GM23338 (cell line): ENCODE results near the gene DTYMK. TPM values are rescaled to one million over a fixed set of nuclear protein-coding genes. Genes with fewer than 3 reads are reported as not detected.
A peak's percentile ranks its signal among the peaks of the same experiment; 100 is the strongest.

ENCODE experiments used
- ATAC-seq: fragments of 200-7000 bp; cut with Tn5 transposase; 3 replicates; pipeline ENCODE4 v1.9.1; 2020
- DNase-seq: peaks from one replicate; pipeline ENCODE4 v3.0.0-alpha.2; 2015; ENCODE audit warnings: low spot score
- H2AFZ ChIP-seq: fragments of 200-600 bp; sonication (generic); 2 replicates; pipeline ENCODE4 v1.8.0; 2016; ENCODE audit warnings: antibody characterized with exemption, mild to moderate bottlenecking, moderate library complexity
- H3F3A ChIP-seq: fragments of 200-600 bp; sonication (generic); replicated peaks from 2 replicates; pipeline ENCODE4 v1.8.0; 2017; ENCODE audit warnings: antibody characterized with exemption, mixed run types, low read depth
- H3K27ac ChIP-seq: fragments of 200-600 bp; sonication (generic); 2 replicates; pipeline ENCODE4 v1.6.1; 2016; ENCODE audit warnings: low read depth
- H3K27me3 ChIP-seq: fragments of 200-600 bp; sonication (generic); 2 replicates; pipeline ENCODE4 v1.8.0; 2016; ENCODE audit warnings: mild to moderate bottlenecking, mixed run types, moderate library complexity; ENCODE audit not compliant: insufficient read depth
- H3K36me3 ChIP-seq: fragments of 200-600 bp; sonication (generic); 2 replicates; pipeline ENCODE4 v1.8.0; 2016; ENCODE audit warnings: mild to moderate bottlenecking; ENCODE audit not compliant: insufficient read depth
- H3K4me1 ChIP-seq: fragments of 200-600 bp; sonication (generic); 2 replicates; pipeline ENCODE4 v1.8.0; 2016; ENCODE audit warnings: mild to moderate bottlenecking, moderate library complexity; ENCODE audit not compliant: insufficient read depth
- H3K4me2 ChIP-seq: fragments of 200-600 bp; sonication (generic); 2 replicates; pipeline ENCODE4 v1.7.1; 2017; ENCODE audit warnings: mixed run types
- H3K4me3 ChIP-seq: fragments of 200-600 bp; sonication (generic); 2 replicates; pipeline ENCODE4 v1.6.1; 2016; ENCODE audit warnings: mixed run types
- H3K79me2 ChIP-seq: fragments of 200-600 bp; sonication (generic); replicated peaks from 2 replicates; pipeline ENCODE4 v1.8.0; 2017; ENCODE audit warnings: mild to moderate bottlenecking; ENCODE audit not compliant: insufficient read depth
- H3K9me2 ChIP-seq: fragments of 200-600 bp; sonication (generic); 2 replicates; pipeline ENCODE4 v1.8.0; 2017; ENCODE audit not compliant: insufficient read depth
- H4K20me1 ChIP-seq: fragments of 200-600 bp; sonication (generic); replicated peaks from 2 replicates; pipeline ENCODE4 v1.8.0; 2017; ENCODE audit warnings: mild to moderate bottlenecking; ENCODE audit not compliant: insufficient read depth
- H3K27ac Mint-ChIP-seq: 2 replicates; pipeline ENCODE4 v1.8.0; 2020; ENCODE audit warnings: inconsistent platforms, mild to moderate bottlenecking, moderate library complexity, mixed read lengths
- H3K27me3 Mint-ChIP-seq: 3 replicates; pipeline ENCODE4 v1.8.0; 2022; ENCODE audit warnings: low read depth, mild to moderate bottlenecking, moderate library complexity, mixed read lengths, inconsistent platforms; ENCODE audit not compliant: insufficient read depth, poor library complexity
- H3K36me3 Mint-ChIP-seq: 3 replicates; pipeline ENCODE4 v1.8.0; 2021; ENCODE audit warnings: low read depth, mild to moderate bottlenecking, inconsistent platforms, moderate library complexity, mixed read lengths
- H3K4me1 Mint-ChIP-seq: 3 replicates; pipeline ENCODE4 v1.8.0; 2020; ENCODE audit warnings: mild to moderate bottlenecking, inconsistent platforms, mixed read lengths
- H3K4me3 Mint-ChIP-seq: 3 replicates; pipeline ENCODE4 v1.8.0; 2021; ENCODE audit warnings: moderate library complexity, mild to moderate bottlenecking, inconsistent platforms, mixed read lengths
- H3K9me3 Mint-ChIP-seq: 3 replicates; pipeline ENCODE4 v1.8.0; 2020; ENCODE audit warnings: moderate library complexity, mild to moderate bottlenecking, inconsistent platforms, mixed read lengths
- CREB1 ChIP-seq: fragments of 250-450 bp; sonication (Bioruptor Pico); IDR thresholded peaks from 2 replicates; pipeline ENCODE4 v1.5.0; 2020; ENCODE audit warnings: low read depth, mild to moderate bottlenecking, moderate library complexity
- EZH2 ChIP-seq: fragments of 200-600 bp; sonication (generic); IDR thresholded peaks from one replicate; pipeline ENCODE4 v1.8.0; 2017; ENCODE audit warnings: antibody characterized with exemption, mild to moderate bottlenecking, low read depth; ENCODE audit not compliant: unreplicated experiment
- JUNB ChIP-seq: IDR thresholded peaks from one replicate; pipeline ENCODE4 v1.6.1; 2016; ENCODE audit warnings: antibody characterized with exemption; ENCODE audit not compliant: unreplicated experiment
- NANOG ChIP-seq: IDR thresholded peaks from 2 replicates; pipeline ENCODE4 v1.6.1; 2016; ENCODE audit warnings: antibody characterized with exemption, borderline replicate concordance
- polyA plus RNA-seq: library from polyadenylated mRNA; unstranded; fragments of >200 nt; fragmentation: Nextera tagmentation; extraction: Ambion mirVana; gene quantifications from 2 replicates; pipeline ENCODE4 v1.2.1, GENCODE V29; 2016
- total RNA-seq: library from RNA; depleted of rRNA; stranded (reverse); fragments of >200 nt; shearing (Covaris generic); gene quantifications from 2 replicates; pipeline ENCODE4 v1.2.3, GENCODE V29; 2014
- TF ChIP-seq, protein P1 (sequence below): fragments of 250-450 bp; sonication (Bioruptor Pico); IDR thresholded peaks from 2 replicates; pipeline ENCODE4 v1.5.0; 2020; ENCODE audit warnings: mild to moderate bottlenecking, moderate library complexity
- TF ChIP-seq, protein P2 (sequence below), 2 experiments: fragments of 200-600 bp in 1 of 2; sonication (generic) in 1 of 2; conservative IDR thresholded peaks; 2 replicates each; pipeline versions ENCODE4 v1.5.1 to v1.6.1; 2016 to 2017; ENCODE audit warnings: antibody characterized with exemption in 2 of 2, low read depth in 2 of 2, mild to moderate bottlenecking in 2 of 2, moderate library complexity in 1 of 2
- TF ChIP-seq, protein P3 (sequence below): IDR thresholded peaks from 2 replicates; pipeline ENCODE4 v1.6.1; 2016; ENCODE audit warnings: antibody characterized with exemption

Gene DTYMK
- total and polyA plus RNA-seq, 2 experiments from 2014 or later: 55.4 to 65.4 TPM

DNA sequence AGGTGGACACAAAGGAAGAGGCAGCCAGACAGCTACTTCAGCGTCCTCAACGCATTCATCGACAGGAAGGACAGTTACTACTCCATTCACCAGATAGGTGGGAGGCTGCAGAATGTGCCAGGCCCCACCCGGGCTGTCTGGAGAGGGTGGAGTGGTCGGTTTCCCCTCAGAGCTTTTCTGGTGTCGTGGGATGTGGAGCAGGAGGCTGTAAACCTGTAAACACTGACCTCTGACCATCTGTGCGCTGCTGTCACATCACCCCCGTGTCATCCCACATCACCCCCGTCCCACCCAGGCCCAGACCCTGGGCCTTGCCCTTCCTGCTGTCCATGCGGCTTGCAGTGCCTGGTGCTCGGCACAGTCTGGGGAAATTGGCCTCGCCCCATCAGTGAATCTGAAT, 32.1 kb downstream of the DTYMK start (continued):
- TF ChIP-seq, protein P1, sequence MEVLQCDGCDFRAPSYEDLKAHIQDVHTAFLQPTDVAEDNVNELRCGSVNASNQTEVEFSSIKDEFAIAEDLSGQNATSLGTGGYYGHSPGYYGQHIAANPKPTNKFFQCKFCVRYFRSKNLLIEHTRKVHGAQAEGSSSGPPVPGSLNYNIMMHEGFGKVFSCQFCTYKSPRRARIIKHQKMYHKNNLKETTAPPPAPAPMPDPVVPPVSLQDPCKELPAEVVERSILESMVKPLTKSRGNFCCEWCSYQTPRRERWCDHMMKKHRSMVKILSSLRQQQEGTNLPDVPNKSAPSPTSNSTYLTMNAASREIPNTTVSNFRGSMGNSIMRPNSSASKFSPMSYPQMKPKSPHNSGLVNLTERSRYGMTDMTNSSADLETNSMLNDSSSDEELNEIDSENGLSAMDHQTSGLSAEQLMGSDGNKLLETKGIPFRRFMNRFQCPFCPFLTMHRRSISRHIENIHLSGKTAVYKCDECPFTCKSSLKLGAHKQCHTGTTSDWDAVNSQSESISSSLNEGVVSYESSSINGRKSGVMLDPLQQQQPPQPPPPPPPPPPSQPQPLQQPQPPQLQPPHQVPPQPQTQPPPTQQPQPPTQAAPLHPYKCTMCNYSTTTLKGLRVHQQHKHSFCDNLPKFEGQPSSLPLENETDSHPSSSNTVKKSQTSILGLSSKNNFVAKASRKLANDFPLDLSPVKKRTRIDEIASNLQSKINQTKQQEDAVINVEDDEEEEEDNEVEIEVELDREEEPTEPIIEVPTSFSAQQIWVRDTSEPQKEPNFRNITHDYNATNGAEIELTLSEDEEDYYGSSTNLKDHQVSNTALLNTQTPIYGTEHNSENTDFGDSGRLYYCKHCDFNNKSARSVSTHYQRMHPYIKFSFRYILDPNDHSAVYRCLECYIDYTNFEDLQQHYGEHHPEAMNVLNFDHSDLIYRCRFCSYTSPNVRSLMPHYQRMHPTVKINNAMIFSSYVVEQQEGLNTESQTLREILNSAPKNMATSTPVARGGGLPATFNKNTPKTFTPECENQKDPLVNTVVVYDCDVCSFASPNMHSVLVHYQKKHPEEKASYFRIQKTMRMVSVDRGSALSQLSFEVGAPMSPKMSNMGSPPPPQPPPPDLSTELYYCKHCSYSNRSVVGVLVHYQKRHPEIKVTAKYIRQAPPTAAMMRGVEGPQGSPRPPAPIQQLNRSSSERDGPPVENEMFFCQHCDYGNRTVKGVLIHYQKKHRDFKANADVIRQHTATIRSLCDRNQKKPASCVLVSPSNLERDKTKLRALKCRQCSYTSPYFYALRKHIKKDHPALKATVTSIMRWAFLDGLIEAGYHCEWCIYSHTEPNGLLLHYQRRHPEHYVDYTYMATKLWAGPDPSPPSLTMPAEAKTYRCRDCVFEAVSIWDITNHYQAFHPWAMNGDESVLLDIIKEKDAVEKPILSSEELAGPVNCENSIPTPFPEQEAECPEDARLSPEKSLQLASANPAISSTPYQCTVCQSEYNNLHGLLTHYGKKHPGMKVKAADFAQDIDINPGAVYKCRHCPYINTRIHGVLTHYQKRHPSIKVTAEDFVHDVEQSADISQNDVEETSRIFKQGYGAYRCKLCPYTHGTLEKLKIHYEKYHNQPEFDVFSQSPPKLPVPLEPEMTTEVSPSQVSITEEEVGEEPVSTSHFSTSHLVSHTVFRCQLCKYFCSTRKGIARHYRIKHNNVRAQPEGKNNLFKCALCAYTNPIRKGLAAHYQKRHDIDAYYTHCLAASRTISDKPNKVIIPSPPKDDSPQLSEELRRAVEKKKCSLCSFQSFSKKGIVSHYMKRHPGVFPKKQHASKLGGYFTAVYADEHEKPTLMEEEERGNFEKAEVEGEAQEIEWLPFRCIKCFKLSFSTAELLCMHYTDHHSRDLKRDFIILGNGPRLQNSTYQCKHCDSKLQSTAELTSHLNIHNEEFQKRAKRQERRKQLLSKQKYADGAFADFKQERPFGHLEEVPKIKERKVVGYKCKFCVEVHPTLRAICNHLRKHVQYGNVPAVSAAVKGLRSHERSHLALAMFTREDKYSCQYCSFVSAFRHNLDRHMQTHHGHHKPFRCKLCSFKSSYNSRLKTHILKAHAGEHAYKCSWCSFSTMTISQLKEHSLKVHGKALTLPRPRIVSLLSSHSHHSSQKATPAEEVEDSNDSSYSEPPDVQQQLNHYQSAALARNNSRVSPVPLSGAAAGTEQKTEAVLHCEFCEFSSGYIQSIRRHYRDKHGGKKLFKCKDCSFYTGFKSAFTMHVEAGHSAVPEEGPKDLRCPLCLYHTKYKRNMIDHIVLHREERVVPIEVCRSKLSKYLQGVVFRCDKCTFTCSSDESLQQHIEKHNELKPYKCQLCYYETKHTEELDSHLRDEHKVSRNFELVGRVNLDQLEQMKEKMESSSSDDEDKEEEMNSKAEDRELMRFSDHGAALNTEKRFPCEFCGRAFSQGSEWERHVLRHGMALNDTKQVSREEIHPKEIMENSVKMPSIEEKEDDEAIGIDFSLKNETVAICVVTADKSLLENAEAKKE (CRISPR knock-in tag): no peak

DNA sequence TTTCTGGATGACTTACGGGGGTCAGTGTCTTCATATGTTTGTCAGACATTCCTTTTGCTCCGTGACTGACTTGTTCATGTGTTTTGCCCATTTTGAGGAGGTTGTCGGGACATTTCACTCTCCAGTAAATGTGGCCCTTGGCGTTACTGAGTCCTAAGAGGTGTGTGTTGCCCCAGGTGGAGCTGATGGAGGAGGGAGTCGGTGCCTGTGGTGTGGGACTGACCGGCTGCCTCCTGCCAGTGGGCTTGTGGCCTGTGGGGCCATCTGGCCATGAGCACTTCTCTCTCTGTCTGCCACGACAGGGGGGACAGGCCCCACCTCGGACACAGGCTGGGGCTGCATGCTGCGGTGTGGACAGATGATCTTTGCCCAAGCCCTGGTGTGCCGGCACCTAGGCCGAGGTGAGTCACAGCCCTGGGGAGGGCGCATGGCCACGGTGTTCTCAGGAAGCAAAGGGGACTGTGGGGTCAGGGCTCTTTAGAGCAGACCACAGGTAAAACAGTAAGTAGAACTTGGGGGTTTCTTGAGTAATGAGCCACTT, 33.3 kb downstream of the DTYMK start:
- no peak overlapping the region for H3K4me3 Mint-ChIP-seq
- H4K20me1 ChIP-seq: peaks cover 29% of the 10 kb centered on the region
- H3K27me3 Mint-ChIP-seq: peaks cover 5% of the 10 kb centered on the region
- H3K79me2 ChIP-seq: peaks cover 45% of the 10 kb centered on the region
- H3F3A ChIP-seq: no peaks in the 10 kb centered on the region
- H3K4me3 ChIP-seq: no peak overlapping the region
- peaks cover 6% of the 10 kb centered on the region for H3K36me3 ChIP-seq
- DNase-seq (no peak), ATAC-seq (no peak)
- peaks cover 63% of the 10 kb centered on the region for H3K36me3 Mint-ChIP-seq
- no peak overlapping the region for H3K27ac ChIP-seq
- no peaks in the 10 kb centered on the region for H3K9me2 ChIP-seq
- peaks cover 26% of the 10 kb centered on the region for H3K4me1 Mint-ChIP-seq
- H3K27me3 ChIP-seq: no peaks in the 10 kb centered on the region
- H3K9me3 Mint-ChIP-seq: no peaks in the 10 kb centered on the region; the same call in 2 of the 3 replicates
- peaks cover 19% of the 10 kb centered on the region for H3K4me1 ChIP-seq
- no peak overlapping the region for H3K4me2 ChIP-seq
- H3K27ac Mint-ChIP-seq: peak overlapping the region; percentile 65; the same call in 1 of the 2 replicates
- no peak overlapping the region for H2AFZ ChIP-seq
- TF ChIP-seq, protein P2, sequence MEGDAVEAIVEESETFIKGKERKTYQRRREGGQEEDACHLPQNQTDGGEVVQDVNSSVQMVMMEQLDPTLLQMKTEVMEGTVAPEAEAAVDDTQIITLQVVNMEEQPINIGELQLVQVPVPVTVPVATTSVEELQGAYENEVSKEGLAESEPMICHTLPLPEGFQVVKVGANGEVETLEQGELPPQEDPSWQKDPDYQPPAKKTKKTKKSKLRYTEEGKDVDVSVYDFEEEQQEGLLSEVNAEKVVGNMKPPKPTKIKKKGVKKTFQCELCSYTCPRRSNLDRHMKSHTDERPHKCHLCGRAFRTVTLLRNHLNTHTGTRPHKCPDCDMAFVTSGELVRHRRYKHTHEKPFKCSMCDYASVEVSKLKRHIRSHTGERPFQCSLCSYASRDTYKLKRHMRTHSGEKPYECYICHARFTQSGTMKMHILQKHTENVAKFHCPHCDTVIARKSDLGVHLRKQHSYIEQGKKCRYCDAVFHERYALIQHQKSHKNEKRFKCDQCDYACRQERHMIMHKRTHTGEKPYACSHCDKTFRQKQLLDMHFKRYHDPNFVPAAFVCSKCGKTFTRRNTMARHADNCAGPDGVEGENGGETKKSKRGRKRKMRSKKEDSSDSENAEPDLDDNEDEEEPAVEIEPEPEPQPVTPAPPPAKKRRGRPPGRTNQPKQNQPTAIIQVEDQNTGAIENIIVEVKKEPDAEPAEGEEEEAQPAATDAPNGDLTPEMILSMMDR (conservative IDR thresholded peaks at IDR 0.05; ENCODE audit: low read depth in 2 of 2): no peak
- no peak for TF ChIP-seq CREB1 (CRISPR knock-in tag)
- TF ChIP-seq JUNB: no peak
- no peak for TF ChIP-seq EZH2
- TF ChIP-seq, protein P3, sequence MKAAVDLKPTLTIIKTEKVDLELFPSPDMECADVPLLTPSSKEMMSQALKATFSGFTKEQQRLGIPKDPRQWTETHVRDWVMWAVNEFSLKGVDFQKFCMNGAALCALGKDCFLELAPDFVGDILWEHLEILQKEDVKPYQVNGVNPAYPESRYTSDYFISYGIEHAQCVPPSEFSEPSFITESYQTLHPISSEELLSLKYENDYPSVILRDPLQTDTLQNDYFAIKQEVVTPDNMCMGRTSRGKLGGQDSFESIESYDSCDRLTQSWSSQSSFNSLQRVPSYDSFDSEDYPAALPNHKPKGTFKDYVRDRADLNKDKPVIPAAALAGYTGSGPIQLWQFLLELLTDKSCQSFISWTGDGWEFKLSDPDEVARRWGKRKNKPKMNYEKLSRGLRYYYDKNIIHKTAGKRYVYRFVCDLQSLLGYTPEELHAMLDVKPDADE: no peak
- no peak for TF ChIP-seq NANOG
